ENCODE results near the gene ERMAP.
"Not testable (repeated sequence)": the region's sequence is repeated elsewhere in the genome, so short reads cannot be mapped to it uniquely, and the experiment has no call there.

Gene ERMAP

DNA sequence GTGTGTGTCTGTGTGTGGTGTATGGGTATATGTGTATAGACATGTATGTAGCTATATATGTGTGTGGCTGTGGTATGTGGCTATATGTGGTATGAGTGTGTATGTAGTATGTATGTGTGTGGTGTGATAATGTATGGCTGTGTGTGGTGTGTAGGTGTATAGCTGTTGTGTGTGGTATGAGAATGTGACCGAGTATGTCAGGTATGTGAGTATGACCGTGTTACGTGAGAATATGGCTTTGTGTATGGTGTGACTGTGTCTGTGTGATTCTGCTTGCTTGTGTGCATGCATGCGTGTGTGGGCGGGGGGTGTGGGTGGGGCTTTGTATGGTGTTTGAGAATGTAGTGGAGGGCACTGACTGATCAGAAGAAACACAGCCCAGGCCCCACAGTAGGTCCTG lies 33.0 kb downstream of the ERMAP start:
- TF ChIP-seq, protein P1, sequence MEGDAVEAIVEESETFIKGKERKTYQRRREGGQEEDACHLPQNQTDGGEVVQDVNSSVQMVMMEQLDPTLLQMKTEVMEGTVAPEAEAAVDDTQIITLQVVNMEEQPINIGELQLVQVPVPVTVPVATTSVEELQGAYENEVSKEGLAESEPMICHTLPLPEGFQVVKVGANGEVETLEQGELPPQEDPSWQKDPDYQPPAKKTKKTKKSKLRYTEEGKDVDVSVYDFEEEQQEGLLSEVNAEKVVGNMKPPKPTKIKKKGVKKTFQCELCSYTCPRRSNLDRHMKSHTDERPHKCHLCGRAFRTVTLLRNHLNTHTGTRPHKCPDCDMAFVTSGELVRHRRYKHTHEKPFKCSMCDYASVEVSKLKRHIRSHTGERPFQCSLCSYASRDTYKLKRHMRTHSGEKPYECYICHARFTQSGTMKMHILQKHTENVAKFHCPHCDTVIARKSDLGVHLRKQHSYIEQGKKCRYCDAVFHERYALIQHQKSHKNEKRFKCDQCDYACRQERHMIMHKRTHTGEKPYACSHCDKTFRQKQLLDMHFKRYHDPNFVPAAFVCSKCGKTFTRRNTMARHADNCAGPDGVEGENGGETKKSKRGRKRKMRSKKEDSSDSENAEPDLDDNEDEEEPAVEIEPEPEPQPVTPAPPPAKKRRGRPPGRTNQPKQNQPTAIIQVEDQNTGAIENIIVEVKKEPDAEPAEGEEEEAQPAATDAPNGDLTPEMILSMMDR (IDR thresholded peaks at IDR 0.05; ENCODE audit: low read depth, low read length) = no peak

DNA sequence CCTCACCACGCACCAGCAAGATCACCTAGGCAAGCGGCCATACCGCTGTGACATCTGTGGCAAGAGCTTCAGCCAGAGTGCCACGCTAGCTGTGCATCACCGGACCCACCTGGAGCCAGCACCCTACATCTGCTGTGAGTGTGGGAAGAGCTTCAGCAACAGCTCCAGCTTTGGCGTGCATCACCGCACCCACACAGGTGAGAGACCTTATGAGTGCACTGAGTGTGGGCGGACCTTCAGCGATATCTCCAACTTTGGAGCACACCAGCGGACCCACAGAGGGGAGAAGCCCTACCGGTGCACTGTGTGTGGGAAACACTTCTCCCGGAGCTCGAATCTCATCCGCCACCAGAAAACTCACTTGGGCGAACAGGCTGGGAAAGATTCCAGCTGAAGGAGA lies 34.5 kb downstream of the ERMAP start:
- H3K4me3 ChIP-seq (ENCODE audit: low read depth, low read length) = no peak overlapping the region
- TF ChIP-seq, protein P1 (IDR thresholded peaks at IDR 0.05; ENCODE audit: low read depth, low read length) = no peak

More for the DNA sequence above, 33.0 kb downstream of the ERMAP start:
- H3K4me3 ChIP-seq (ENCODE audit: low read depth, low read length) = no peak overlapping the region

DNA sequence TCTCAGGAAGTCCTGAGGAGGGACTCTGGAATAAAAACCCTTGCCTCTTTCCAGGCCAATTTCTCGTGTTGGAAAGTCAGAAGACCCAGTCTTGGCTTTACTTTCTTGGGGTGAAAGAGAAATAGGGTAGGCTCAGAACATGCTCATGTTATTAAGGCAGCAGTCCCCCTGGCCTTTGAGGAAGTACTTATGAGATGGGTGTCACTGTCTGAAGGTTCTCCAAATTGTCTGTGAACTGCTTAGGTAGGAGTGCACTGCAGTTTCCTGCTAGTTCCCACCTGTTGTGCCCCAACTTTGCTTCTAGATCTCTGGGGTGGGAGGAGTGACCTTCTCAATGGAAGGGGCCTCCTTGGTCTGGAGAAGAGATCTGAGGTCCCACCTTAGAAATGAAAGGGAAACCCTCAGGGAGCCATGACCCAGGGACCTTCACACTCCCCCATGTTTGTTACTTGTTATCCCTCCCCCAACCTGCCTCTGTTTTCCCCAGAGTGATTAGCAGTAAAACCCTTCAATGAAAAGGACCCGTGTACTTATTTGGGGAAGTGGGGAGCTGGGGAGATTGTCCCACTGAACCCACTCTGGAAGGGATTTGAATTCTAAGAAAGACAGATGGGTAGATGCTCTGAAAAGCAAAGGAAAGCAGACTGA lies 35.2 kb downstream of the ERMAP start:
- H3K4me3 ChIP-seq (ENCODE audit: low read depth, low read length) = no peak overlapping the region
- TF ChIP-seq, protein P1 (IDR thresholded peaks at IDR 0.05; ENCODE audit: low read depth, low read length) = no peak

DNA sequence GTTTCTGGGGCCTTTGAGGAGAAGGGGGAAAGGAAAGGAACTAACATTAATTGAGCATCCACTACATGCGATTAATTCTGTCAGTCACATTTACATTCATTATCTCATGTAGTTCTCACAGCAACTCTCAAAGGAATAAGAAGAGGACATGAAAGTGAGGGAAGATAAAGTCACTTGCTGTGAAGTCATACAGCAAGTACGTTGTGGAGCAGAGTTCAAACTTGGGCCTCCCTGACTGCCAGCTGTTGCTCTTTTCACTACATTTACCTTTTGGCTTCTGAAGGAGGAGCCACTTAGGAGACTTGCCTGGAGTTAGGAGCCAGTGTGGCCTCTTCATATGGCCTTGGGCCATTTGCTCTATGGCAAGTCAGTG lies 35.7 kb downstream of the ERMAP start:
- TF ChIP-seq, protein P1 (IDR thresholded peaks at IDR 0.05; ENCODE audit: low read depth, low read length) = no peak
- H3K4me3 ChIP-seq (ENCODE audit: low read depth, low read length) = no peak overlapping the region

DNA sequence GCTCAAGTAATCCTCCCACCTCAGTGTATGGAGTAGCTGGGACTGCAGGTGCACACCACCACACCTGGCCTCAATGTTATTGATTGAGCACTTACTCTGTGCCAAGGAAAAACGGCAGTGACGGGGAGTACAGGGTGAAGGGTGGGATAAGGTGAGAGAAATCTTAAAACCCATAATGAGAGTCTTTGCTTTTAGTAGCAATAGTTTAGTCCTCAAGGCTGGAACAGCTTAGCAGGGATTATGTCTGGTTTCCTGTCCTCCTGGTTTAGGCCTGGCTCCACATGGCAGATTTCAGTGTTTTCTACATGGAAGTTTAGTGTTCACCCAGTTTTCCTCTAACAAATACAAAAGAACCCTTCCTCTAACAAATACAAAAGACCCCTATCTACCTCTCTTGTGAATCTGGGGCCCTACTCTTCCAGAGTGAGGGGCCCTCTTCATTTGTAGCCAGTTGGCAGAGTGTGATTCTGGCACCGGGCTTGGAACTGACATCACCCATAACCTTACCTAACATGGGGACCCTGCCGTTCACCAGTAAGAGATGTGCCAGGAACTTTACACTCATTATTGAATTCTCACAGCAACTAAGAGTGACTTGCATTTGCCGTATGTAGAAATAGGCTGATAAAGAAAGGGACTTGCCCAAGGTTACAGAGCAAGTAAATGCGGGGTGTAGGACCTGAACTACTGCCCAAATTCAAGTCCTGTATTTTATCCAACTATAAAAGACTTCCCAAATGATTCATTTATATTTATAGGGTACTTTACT lies 36.4 kb downstream of the ERMAP start:
- no peak overlapping the region for H3K4me3 ChIP-seq (ENCODE audit: low read depth, low read length)

DNA sequence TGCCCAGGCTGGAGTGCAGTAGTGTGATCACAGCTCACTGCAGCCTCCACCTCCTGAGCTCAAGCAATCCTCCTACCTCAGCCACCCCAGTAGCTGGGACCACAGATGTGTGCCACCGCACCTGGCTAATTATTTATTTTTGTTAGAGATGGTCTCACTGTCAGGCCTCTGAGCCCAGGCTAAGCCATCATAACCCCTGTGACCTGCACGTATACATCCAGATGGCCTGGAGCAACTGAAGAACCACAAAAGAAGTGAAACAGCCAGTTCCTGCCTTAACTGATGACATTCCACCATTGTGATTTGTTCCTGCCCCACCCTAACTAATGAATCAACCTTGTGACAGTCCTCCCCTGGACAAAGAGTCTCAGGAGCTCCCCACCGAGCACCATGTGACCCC lies 39.6 kb downstream of the ERMAP start:
- not testable (repeated sequence) for H3K4me3 ChIP-seq (ENCODE audit: low read depth, low read length)

More for the DNA sequence above, 36.4 kb downstream of the ERMAP start:
- TF ChIP-seq, protein P1 (IDR thresholded peaks at IDR 0.05; ENCODE audit: low read depth, low read length) = no peak

DNA sequence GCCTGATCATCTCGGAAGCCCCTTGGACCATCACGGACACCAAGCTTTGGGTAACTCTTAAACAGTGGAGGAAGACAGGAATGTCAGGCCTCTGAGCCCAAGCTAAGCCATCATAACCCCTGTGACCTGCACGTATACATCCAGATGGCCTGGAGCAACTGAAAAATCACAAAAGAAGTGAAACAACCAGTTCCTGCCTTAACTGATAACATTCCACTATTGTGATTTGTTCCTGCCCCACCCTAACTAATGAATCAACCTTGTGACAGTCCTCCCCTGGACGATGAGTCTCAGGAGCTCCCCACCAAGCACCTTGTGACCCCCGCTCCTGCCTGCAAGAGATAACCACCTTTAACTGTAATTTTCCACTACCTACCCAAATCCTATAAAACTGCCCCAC lies 42.4 kb downstream of the ERMAP start:
- H3K4me3 ChIP-seq (ENCODE audit: low read depth, low read length) = not testable (repeated sequence)

DNA sequence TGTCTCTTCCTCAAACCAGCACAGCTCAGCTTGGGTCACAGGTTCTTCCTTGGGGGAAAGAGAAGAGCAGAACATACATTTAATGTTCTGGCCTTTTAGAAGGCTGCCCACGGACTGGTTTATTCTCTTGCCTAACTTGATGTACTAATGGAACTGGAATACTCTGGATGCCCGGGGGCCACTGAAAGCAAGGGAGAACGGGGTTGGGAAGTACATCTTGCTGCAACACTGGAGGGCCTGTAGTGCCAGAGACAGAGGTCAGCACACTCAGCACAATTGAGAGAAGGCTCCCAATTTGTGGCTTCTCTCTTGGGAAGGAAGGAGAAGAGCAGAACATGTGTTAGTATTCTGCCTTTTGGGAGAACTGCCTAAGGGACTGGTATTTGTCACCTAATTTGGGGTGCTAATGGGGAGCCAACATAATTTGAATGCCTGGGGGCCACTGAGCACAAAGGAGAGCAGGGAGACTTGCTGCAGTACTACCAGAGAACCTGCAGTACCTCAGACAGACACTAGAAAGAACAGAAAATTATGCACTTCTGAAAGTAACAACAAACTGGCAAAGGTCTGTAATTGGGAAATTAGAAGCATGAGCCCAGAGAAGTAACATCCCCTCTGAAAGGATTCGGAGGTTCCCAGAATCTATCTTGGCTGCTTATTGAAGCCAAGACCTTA lies 43.6 kb downstream of the ERMAP start:
- TF ChIP-seq, protein P1 (IDR thresholded peaks at IDR 0.05; ENCODE audit: low read depth, low read length) = 0 out of 2 replicates have a peak, but pooled peaks have one; percentile 12
- no peak overlapping the region for H3K4me3 ChIP-seq (ENCODE audit: low read depth, low read length)

All from WI38 (cell line).